GM04503 (cell line): Measurements from ENCODE around the gene FNTB.
A peak's percentile ranks its signal among the peaks of the same experiment; 100 is the strongest.
"Not testable (repeated sequence)": the region's sequence is repeated elsewhere in the genome, so short reads cannot be mapped to it uniquely, and the experiment has no call there.

ENCODE experiments used
- DNase-seq: peaks from one replicate; pipeline ENCODE4 v3.0.0-alpha.2; 2012; ENCODE audit warnings: low read depth

FNTB gene

DNA sequence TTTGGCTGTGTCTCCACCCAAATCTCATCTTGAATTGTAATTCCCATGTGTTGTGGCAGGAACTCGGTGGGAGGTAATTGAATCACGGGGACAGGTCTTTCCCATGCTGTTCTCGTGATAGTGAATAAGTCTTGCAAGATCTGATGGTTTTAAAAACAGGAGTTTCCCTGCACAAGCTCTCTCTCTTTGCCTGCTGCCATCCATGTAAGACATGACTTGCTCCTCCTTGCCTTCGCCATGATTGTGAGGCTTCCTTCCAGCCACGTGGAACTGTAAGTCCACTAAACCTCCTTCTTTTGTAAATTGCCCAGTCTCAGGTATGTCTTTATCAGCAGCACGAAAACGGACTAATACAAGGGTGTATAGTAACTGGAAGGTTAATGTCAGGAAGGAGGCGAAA lies 101.1 kb downstream of the FNTB start:
- not testable (repeated sequence) for DNase-seq

DNA sequence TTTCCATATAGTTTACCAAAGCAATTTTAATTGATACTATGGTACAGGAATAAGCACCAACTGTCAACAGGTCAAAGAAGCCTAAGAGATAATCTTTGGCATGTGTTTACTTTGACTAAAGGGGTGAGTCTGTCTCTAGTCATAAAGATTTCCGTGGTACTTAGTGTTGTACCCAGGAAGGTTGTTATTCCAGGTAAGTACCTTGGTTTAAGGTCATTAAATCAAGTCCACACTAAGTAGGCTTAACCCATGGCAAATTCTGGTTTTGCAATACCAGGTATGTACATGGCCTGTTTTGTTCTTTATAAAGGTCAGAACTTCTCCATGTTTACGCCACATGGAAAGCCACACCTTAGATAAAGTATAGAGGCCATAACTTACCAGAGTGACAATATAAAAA lies 105.7 kb downstream of the FNTB start:
- DNase-seq = no peak

DNA sequence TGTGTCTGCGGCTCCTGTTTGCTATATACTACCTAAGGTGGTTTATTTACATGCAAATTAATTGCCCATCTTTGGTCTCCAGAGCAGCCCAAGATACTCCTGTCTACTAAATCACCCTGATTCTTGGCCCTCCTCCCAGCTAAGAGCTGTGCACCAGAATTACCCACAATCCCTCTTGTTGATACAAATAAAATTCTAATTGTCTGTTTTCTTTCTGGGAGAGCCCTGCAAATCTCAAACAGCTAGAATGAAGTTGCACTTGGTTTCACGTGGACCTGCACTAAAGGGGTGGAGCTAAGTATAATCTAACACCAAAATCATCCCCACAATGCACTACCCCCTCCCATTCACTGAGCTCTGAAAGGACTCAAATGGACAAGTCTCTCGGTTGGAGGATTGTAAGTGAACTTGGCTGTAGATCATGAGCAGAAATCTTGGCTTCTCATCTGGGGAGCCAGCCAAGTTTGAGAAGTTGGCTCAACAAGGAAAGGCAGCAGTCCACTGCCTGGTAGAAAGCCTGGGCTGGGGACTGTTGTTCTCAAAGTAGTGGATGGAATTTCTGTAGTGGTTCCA lies 109.0 kb downstream of the FNTB start:
- DNase-seq = peak; percentile 72

DNA sequence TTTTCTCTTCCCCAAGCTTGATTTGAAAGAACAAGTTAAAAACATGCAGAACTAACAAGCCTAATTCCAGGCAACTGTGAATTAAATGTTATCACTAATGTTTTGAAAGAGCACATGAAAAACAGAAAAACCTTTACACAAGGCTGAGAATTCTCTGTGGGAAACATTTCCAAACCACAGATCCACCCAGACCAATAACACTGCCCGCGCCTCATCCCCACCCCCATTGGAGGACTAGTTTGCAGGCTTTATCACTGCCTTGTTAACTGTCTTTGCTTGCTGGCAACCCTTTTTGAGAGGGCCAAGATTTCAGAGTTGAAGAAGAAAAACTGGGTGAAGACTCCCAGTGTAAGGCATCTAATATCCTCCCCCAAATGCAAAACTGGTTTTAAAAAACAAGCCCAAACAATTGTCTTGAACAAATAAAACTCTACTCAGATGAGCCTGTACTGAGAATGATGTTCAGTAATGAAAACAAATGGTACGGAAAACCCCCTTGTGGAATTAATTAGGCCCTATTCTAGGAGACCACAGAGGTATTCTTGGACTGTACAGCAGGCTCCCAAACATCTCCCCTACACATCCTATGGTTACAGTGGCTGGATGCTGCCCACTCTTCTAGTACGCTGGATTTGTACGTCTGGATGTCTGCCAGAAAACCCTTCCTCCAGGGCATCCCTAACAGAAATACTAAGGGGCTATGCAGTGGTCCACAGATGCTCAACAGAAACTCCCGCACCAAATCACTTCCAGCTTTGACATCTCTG lies 109.8 kb downstream of the FNTB start:
- no peak for DNase-seq

DNA sequence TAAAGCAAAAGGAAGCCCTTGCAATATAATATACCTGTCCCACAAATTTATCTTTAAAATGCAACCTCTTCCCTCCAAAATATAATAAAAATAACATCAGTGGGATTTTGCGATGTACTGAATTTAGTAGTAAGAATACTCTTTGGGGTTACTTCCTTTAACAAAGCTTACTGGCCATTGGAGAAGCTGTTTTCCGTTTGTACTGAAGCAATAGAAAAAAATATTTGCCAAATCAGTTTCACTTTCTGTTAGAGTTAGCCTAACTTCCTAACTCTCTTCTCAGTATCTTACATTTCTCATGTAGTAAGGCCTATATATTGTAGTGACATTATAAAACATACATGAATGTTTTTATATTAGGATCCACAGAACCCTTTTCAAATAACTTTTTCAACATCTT lies 111.9 kb downstream of the FNTB start:
- no peak for DNase-seq

DNA sequence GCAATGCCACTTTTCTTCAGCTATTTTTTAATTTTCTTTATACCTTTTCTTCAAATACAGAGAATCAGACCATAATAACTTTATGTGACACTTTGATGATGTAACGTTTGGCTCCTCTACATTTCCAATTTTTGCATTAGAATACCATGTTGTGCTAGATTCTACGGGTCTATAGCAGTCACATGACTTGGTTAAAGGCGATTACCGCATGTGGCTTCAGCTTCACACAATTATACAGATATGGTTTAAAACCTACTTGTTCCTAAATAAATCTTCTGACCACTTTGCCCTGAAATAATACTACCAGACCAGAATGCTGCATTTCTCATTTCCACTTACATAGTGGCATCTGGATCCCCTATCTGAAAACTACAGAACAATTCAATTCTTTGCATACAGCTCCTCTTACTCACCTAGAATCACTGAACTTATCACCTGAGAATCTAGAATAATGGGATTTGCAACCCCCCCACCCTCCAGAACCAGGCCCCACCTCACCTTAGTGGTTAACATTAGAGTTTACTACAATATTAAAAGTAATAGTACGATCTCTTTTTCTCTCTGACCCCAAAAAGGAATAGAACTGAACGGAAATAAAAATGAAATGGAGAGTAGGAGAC lies 114.3 kb downstream of the FNTB start:
- DNase-seq = no peak

DNA sequence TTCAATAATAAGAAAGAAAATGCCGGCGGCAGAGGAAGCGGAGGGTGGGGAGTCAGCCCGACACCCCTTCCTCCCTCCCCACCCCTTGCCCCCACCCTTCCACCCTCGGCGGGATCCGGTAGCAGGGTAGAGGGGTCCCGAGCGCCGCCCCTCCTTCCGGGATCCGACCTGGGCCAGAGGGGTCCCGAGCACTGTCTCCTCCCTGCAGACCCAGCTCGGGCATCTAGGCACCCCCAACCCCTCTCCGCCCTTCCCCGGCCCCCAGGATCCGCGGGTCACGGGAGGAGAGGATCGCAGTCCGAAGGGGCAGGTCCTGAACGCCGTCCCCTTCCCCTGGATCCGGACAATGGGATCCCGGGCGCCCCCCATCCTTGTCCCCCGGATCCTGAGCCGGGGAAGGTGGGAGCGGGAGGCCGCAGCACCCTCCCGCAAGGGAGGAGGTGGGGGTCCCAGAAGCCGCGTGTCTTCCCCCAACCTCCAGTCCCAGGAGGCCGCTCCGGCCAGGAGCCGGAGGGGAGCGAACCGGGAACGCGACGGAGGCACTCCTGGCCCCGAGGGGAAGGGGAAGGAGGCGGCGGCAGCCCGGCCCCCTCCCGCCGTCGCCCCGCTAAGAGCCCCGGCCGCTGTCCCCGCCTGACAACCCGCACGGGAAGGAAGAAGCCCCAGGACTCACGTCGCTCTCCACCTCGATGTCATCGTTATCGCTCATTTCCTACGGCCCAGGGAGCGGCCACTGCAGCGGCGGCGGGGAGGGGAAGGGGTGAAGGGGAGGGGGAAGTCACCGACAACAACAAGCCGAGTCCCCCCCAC lies 115.1 kb downstream of the FNTB start:
- DNase-seq = no peak

DNA sequence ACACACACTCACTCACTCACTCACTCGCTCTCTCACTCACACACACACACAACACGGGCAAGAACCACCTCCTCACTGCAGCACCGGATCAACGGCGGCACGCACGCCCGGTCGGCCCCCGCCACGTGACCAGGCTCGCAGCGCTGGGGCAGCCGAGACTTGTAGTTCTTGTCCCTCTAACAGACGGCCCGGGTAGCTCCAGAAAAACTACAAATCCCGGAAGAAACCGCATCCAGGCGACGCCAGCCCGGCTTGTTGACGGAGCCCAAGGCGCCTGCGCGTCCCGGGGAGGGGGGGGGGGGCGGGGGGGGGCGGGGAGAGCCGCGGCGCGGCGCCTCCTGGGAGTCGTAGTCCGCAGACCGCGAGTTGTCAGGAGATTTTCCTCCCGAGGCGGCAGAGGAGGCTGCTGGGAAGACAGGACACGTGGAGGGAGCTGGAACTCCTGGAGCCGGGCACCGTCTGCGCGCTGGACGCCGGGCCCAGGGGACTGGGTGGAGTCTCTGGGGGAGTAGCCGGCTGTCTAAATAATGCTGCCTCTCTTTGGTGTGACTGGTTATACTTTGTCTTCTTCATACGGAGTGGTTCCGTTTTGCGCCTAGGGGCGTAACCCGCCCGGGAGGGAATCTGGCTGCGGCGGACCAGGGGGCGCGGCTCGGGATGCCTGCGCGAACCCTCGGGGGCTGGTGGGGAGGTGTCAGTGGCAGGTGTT lies 115.9 kb downstream of the FNTB start, which contains the start of gene MAX:
Gene MAX, minus strand, starts transcription at position 77 of the 709 bp plus-strand sequence. CDS start 178 bp downstream, outside the sequence.
- DNase-seq = peak; percentile 85

DNA sequence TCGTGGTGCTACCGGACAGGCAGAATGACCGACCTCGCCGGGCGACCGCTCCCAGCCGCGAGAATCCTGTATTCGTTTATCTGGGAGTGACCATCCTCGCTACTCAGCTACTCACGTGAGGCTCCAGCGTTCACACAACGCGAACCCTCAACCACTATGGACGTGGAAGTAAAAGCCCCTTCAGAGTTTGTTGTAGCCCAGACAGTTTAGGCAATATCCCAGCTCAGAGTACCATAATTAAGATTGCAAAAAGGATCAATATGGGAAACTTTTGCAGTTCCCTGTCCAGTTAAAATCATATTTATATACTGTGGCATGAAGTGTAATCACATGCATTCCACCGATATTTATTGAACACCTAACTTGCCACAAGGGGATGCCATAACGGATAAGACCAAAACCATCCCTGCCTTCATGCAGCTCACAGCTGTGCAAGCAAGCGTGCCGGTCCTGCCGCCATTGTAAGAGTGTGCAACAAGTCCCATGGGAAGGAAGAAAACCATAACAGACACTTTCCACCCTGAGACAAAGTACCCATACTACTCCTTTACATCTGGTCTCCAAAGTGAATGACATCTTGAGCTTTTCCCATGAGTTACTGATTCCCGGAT lies 116.6 kb downstream of the FNTB start:
- no peak for DNase-seq

DNA sequence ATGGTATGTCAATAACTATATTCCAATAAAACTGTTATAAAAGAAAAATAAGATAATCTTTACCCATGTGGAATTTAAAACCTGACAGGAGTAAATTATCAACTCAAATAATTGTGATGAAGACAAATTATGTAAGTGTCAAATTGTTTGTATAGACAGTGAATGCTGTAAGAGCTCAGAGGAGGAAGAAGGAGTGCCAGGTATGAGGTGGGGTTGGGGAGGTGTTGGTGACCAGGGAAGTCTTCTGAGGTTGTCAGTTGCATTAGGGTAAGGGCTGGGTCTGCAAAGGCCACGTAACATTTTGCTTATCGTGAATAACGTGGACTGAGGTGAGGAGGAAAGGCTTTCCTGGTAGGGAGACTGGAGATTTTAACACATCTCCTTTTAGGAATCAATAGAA lies 118.1 kb downstream of the FNTB start:
- DNase-seq = no peak

DNA sequence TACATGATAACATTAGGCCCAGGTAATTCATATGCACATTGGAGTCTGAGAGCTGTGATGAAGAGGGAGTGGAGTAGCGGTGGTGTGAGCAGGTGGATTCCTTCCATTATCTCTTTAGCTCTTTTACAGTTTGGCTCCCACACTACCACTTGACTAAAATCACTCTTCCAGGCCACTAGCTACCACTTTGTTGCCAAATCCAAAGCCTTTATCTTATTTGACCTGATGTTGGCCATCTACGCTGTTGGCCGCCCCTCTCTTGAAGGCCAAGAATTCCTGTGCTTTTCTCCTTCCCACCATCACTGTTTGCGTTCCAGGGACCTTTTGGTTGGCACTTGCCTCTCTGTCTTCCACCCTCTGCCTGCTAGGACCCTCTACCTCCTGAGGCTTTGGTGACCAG lies 119.6 kb downstream of the FNTB start:
- no peak for DNase-seq

DNA sequence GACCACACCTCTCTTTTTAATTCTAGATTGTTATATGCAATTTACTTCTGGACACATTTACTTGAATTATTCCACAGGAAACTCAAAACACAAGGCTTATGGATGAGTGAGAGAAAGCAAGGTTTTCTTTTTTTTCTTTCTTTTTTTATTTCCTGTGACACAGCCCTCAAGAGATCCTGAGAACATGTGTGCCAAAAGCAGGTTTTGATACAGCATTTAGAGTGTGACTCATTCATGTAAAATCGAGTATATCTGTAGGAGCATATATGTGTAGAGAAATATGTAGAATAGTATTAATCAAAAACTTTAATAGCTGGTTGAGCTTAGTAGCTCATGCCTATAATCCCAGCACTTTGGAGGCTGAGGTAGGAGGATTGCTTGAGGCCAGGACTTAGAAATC lies 120.0 kb downstream of the FNTB start:
- no peak for DNase-seq

DNA sequence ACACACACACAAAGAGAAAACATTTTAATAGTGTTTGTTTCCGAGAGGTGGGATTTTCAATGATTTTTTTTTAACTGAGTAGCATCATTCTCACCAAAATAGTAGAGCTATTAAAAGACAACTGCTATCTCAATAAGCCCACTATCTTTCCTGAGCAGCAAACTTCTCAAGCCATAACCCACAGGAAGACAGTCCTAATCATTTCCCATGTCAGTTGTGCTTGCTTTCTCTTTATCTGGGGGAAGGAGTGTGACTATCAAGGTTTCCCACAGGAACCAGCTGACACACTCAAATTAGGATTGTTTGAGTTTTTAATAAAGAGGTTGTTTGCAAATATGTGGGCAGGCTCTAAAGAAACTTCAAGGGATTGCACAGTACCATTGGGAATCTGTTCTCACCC lies 120.5 kb downstream of the FNTB start:
- DNase-seq = no peak

DNA sequence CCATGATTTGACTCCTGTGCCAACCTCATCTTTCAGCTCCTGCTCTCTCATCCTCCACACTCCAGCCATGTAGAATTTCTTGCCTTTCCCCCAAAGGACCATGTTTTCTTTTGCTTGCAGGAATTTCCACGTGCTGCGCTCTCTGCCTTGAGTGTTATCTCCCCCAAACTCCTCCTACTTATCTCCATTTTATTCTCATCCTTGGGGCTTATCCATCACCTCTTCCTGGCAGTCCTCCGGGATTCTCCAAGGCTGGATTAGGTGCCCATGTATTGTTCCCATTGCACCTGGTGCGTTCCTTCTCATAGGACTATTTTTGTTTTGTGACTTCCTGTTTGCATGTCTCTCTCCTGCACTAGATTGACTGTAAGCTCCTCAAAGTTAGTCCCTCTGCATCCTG lies 122.7 kb downstream of the FNTB start:
- DNase-seq = no peak

DNA sequence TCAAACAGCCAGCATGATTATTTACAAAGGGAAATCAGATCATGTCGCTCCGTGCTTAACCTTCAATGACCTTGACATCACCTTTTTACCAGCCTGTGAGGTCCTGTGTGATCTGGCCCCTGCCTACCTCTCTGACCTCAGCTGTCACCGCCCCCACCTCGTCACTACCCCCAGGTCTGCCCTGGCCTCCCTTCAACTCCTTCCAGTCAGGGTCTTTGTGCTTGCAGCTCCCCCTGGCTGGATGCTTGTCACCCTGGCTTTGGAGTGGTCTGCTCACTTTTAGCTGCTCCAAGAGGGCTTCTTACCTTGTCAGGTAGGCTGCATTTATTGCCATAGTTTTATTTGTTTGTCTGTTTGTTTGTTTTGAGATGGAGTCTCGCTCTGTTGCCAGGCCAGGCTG lies 123.8 kb downstream of the FNTB start:
- no peak for DNase-seq
